Measurements from ENCODE around the gene TPO. TPM values are rescaled to one million over a fixed set of nuclear protein-coding genes. Genes with fewer than 3 reads are reported as not detected.
"Not testable (repeated sequence)": the region's sequence is repeated elsewhere in the genome, so short reads cannot be mapped to it uniquely, and the experiment has no call there.

Gene TPO
- total RNA-seq, 3 donors from 2014 or later: 1.3 to 5.7 (median 2.3) TPM

GRCh38 chr2:1516798-1517060 lies 103.5 kb downstream of the TPO start:
- TF ChIP-seq CTCF (IDR thresholded peaks at IDR 0.05): no peak
- no peak overlapping the region for H3K4me3 ChIP-seq
- no peaks in the 10 kb centered on the region for H3K36me3 ChIP-seq (ENCODE audit: low read depth)
- no peaks in the 10 kb centered on the region for H3K4me1 ChIP-seq (ENCODE audit: low read depth)
- ATAC-seq (no peak), DNase-seq (no peak)
- intact Hi-C loops (cut with DNase I, micrococcal nuclease): no loop called here
- no peaks in the 10 kb centered on the region for H3K9me3 ChIP-seq

GRCh38 chr2:1517291-1517690 lies 104.0 kb downstream of the TPO start:
- H3K36me3 ChIP-seq (ENCODE audit: low read depth); ATAC-seq; intact Hi-C loops (cut with DNase I, micrococcal nuclease); H3K4me3 ChIP-seq; H3K4me1 ChIP-seq (ENCODE audit: low read depth); DNase-seq; H3K9me3 ChIP-seq: not testable (repeated sequence)

- TF ChIP-seq CTCF (IDR thresholded peaks at IDR 0.05): no peak
- DNase-seq (no peak), ATAC-seq (no peak)
- intact Hi-C loops (cut with DNase I, micrococcal nuclease): no loop called here
- Histone ChIP-seq H3K4me3 (no peak overlapping the region), H3K36me3 (ENCODE audit: low read depth) (no peaks in the 10 kb centered on the region), H3K9me3 (no peaks in the 10 kb centered on the region), H3K4me1 (ENCODE audit: low read depth) (no peaks in the 10 kb centered on the region)
Observed at GRCh38 chr2:1517786-1518185, 104.5 kb downstream of the TPO start.

GRCh38 chr2:1518331-1518803 lies 105.1 kb downstream of the TPO start:
- TF ChIP-seq CTCF (IDR thresholded peaks at IDR 0.05): no peak
- H3K9me3 ChIP-seq: no peaks in the 10 kb centered on the region
- ATAC-seq (peak; percentile 11), DNase-seq (no peak)
- intact Hi-C loops (cut with DNase I, micrococcal nuclease): no loop called here
- no peak overlapping the region for H3K4me3 ChIP-seq
- no peaks in the 10 kb centered on the region for H3K4me1 ChIP-seq (ENCODE audit: low read depth)
- H3K36me3 ChIP-seq (ENCODE audit: low read depth): no peaks in the 10 kb centered on the region

GRCh38 chr2:1518867-1519530 lies 105.7 kb downstream of the TPO start:
- TF ChIP-seq CTCF (IDR thresholded peaks at IDR 0.05): no peak
- Histone ChIP-seq H3K4me3 (no peak overlapping the region), H3K9me3 (no peaks in the 10 kb centered on the region), H3K4me1 (ENCODE audit: low read depth) (no peaks in the 10 kb centered on the region), H3K36me3 (ENCODE audit: low read depth) (no peaks in the 10 kb centered on the region)
- intact Hi-C loops (cut with DNase I, micrococcal nuclease): no loop called here
- DNase-seq: peak in 1 of 3 donors; percentile 36
- ATAC-seq: peak; percentile 73

- Histone ChIP-seq H3K9me3 (no peaks in the 10 kb centered on the region), H3K4me3 (no peak overlapping the region), H3K4me1 (ENCODE audit: low read depth) (no peaks in the 10 kb centered on the region), H3K36me3 (ENCODE audit: low read depth) (no peaks in the 10 kb centered on the region)
- DNase-seq: no peak
- TF ChIP-seq CTCF (IDR thresholded peaks at IDR 0.05): no peak
- ATAC-seq: no peak
- intact Hi-C loops (cut with DNase I, micrococcal nuclease): no loop called here
Observed at GRCh38 chr2:1521191-1521877, 108.1 kb downstream of the TPO start.

Data from mucosa of descending colon (tissue), 3 donors.